HG03442 (cell line): ENCODE data around the gene KRTAP1-4.
"Not testable (repeated sequence)": the region's sequence is repeated elsewhere in the genome, so short reads cannot be mapped to it uniquely, and the experiment has no call there.

Experiments
- ATAC-seq: cut with Tn5 transposase; IDR thresholded peaks from one replicate; pipeline ENCODE4 v1.9.1; 2021; ENCODE audit warnings: mild to moderate bottlenecking, moderate library complexity; ENCODE audit not compliant: unreplicated experiment

KRTAP1-4 gene, protein sequence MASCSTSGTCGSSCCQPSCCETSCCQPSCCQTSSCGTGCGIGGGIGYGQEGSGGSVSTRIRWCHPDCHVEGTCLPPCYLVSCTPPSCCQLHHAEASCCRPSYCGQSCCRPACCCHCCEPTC

DNA sequence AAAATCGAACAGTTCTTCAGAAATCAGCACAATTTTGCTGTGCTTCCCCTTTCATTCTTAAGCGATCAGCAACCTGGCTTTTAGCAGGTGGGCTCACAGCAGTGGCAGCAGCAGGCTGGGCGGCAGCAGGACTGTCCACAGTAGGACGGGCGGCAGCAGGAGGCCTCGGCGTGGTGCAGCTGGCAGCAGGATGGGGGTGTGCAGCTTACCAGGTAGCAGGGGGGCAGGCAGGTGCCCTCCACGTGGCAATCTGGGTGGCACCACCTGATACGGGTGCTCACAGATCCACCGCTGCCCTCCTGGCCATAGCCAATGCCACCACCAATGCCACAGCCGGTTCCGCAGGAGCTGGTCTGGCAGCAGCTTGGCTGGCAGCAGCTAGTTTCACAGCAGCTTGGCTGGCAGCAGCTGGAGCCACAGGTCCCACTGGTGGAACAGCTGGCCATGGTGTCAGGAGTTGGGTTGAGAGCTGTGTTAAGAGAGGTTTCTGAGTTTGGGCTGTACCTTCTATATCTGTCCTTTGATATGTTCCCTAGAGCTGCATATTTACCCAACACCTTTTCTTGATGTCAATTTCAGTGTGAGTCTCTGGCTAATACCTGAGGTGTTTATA lies at the start of gene KRTAP1-4:
TSS of gene KRTAP1-4 (minus strand) at position 563 of the 613 bp plus-strand sequence. CDS start at position 446, 117 bp downstream.
- ATAC-seq, result no peak

DNA sequence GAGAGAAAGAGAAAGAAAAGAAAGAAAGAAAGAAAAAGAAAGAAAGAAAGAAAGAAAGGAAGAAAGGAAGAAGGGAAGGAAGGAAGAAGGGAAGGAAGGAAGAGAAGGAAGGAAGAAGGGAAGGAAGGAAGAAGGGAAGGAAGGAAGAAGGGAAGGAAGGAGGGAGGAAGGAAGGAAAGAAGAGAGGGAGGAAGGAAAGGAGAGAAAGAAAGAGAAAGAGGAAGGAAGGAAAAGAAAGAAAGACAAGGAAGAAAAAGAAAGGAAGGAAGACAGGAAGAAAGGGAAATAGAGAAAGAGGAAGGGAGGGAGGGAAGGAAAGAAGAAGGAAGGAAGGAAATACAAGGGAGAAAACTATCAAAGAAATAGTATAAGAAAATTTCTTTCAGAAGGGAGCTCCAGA lies 46.8 kb upstream of the KRTAP1-4 start:
- ATAC-seq, result no peak

DNA sequence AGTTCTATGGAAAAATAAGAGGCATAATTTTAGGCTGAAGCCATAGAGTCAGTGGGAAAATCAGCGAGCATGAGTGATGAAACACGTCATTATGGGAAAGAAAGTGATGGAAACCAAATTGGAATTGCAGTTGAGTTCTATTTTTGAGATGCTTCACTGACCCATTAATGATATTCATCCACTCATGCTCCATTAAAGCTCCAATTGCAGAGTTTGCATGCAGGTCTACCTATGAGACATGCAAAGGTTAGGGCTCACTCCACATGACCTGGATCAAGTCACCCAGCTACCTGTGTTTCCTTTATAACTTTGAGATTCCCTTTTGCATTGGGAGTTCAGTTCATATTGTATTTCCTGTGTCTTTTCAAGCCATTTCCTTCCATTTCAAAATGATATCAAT lies 43.7 kb upstream of the KRTAP1-4 start:
- no peak for ATAC-seq

DNA sequence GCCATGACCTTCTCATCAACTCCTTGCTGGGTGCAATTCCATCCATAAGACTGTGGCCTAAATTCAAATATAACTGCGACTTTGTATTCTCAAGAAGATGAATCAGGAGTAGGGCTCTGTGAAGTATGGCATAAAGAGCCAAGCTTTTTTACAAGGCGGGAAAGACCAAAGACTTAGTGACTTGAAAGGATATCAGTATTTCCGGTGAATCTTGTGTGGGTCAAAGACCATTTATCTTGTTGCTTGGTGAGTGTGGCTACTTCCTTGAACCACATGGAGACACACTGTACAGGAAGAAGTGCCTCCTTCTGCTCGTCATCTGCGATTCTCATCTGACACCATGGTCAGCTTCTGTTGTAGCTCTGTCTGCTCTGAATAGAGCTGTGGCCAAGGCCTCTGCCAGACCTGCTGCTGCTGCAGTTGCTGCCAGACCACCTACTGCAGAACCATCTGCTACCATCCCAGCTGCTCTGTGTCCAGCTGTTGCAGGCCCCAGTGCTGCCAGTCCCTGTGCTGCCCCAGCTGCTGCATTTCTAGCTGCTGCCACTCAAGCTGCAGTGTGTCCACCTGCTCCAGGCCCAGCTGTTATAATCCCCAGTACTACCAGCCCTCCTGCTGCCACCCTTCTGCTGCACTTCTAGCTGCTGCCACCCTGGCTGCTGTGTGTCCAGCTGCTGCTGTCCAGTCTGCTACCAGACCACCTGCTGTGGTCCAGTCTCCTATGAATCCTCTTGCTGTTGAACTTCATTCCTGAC lies 41.8 kb upstream of the KRTAP1-4 start:
- ATAC-seq, result no peak

DNA sequence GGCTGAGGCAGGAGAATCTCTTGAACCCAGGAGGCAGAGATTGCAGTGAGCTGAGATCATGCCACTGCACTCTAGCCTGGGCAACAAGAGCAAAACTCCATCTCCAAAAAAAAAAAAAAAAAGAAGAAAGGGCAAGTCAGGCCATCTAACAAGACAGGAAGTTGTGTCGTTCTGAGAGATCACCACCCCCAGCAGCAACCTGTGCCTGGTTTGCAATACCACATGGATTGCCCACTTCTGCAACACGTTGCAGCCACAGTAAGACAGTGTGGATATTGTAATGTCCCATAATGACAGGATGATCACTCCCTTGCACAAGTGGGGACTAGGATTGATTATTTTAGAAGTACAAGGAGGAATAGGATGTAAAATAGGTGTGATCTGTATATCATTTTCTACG lies 39.0 kb upstream of the KRTAP1-4 start:
- ATAC-seq, result no peak

DNA sequence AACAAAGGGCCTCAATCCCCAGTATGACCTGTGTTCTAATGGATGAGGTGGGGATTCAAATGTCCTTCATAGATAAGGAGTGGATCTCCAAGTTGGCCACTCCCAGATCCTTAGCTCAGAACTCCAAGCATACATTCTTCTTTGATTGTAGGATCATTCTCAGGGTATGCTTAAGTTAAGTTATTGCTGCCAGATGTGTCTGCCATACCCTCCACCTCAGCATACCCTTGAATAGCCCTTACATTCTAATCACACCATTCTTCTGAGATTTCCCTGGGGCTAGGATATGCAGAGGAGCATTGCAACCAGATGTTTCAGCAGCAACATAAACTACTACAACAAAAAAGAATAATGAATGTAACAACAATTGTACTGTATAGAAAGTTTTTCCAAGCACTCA lies 37.3 kb upstream of the KRTAP1-4 start:
- ATAC-seq, result no peak

DNA sequence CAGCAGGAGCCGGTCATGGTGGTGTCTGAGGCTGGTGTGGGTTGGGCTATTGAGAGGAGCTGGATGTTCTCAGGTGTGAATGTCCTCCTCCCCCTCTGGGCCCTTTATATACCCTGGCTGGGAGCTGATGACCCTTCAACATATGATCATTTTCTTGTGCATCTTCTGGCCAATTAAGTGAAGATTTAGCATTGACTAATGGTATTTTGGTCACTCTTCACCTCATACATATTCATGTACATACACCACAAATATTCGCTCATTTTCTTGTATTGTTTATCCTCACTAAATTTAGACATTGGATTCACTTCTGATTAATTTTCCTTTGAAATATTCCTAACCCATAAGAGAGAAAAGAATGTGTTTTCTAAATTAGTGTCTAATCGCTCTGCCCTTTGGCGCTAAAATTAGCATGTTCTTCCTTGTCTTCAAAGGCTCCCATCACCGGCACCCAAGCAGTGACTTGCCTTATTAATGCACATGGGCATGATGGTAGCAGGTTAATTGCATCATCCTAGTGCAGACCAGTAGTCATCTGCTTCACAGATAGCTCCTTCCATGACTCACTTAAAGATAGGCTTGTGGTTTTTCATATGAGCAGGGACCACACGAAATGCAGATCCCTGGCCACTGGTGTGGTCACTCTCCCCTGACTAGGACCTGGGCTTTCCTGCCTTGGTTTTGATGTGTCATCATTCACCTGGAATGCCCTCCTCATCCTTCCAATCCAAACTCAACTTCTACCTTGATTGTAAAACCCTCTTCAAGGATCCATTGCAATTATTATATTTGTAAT lies 36.0 kb upstream of the KRTAP1-4 start, which contains the start of gene KRTAP2-4:
TSS of gene KRTAP2-4 (minus strand) at position 51 of the 796 bp plus-strand sequence. CDS start at position 17, 34 bp downstream.
- no peak for ATAC-seq

DNA sequence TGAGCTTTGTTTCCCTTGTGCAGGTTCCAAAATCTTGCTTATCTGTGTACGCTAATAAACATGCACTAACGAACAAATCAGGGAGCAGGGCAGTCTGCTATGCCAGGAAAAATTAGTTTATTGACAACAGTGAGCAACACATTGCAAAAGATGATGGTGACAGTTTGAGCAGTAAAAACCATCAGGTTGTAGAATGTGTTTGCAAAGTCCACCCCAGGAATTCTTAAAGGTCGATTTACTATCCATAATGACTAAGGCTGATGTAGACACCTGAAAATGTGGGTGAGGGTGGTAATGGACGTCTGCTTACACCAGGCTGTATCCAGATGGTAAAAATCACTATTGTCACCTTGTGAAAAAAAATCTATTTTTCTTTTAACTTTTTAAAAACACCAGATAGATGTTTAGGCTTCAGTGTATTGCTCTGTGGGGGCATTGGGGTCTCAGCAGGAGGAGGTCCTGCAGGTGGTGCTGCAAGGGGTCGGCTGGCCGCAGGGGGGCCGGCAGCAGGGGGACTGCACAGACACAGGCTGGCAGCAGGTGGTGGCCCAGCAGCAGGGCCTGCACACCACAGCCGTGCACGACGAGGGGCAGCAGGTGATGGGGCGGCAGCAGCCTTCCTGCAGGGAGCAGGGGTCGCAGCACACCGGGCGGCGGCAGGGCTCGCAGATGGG lies 35.2 kb upstream of the KRTAP1-4 start:
- ATAC-seq, result not testable (repeated sequence)

DNA sequence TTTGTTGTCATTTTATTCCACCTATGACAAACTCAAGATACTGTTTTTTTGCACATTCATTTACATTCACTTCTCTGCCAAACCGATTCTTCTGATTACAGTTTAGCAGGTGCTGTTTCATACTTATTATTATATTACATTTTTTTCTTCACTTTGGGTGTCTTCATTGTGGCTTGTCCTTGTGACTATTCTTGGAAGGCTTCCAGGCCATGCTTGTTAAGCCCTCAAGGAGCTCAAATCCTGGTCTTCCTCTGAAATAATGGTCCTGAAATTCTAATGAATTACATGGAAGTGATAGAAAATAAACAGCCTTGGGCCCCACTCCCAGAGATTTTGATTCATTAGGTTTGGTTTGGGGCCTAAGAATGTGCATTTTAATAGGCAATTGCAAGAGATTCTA lies 34.3 kb upstream of the KRTAP1-4 start:
- no peak for ATAC-seq

DNA sequence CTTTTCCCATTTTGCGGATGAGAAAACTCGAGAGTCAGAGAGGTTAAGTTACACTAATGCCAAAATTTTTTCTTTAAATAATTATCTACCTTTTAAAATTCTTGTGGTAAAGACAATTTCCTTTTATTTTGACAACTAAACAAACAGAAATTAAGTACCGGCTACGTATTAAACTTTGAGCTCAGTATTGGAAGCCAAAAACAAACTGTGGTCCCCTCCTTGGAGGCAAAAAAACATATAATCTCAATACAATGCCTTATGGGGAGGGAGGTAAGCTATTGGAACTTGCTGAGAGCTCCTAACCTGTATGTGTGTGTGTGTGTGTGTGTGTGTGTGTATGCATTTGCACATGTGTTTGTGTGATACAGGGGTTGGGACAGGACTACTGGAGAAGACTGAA lies 33.5 kb upstream of the KRTAP1-4 start:
- ATAC-seq, result no peak

DNA sequence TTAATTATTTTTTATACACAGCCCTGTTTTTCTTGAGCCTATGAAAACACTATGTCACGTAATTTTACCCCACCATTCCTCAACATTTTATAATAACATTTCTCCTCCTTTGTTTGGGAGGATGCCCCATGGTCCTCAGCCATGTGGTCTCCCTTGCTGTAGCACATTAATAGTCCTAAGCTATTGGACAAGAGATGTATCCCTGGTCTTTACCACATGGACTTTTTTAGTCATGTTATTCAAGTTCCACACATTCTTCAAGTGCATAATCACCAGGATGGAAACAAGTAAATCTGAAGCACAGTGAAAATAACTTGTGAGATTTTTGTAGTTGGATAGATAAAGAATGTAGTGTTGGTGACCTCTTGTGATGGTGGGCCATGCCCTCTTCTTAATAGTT lies 32.0 kb upstream of the KRTAP1-4 start:
- no peak for ATAC-seq

DNA sequence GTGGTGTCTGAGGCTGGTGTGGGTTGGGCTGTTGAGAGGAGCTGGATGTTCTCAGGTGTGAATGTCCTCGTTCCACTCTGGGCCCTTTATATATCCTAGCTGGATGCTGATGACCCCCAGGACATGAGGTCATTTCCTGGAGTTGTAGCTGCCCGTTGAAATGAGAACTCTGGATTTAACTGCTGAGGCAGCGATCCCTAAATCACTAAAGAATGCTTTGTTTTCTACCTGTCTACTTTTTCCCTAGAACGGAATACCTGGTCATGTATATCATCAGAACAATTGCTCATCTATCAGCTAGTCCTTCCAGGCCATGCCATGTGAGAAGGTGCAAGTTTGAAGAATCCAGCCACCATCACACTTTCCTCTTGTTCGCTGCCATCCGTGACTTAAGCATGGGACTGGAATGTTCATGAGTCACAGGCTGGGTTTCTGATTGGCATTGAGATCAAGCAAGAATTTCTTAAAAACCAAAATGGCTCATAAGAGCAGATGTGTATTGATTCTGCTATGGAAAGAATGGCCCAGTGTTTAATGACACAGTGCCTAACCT lies 30.1 kb upstream of the KRTAP1-4 start, which contains the start of gene KRTAP2-3:
TSS of gene KRTAP2-3 (minus strand) at position 63 of the 553 bp plus-strand sequence. CDS start 64 bp downstream, outside the sequence.
- ATAC-seq, result no peak

DNA sequence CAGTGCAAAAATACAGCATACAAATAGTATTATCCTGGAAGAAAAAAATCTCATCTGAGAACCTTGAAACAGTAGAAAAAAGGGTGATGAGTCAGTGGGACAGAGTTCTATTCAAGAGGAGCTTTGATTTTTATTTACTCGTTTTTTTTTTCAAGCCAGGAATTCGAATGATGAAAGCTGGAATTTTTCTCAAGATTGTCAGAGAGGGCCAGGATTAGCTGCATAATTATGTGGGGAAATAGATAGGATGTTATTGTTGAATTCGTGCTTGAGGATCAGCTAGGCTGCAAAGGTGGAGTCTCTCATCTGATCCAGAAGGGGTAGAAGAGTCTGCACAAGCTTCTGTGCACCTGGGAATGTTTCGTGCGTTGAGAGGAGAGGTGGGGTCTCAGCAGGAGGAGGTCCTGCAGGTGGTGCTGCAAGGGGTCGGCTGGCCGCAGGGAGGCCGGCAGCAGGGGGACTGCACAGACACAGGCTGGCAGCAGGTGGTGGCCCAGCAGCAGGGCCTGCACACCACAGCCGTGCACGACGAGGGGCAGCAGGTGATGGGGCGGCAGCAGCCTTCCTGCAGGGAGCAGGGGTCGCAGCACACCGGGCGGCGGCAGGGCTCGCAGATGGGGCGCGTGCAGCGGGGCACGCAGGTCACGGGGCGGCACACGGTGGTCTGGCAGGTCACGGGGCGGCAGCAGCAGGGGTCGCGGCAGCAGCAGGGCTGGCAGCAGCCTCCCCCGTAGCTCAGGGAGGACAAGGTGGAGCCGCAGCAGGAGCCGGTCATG lies 29.5 kb upstream of the KRTAP1-4 start:
- not testable (repeated sequence) for ATAC-seq

DNA sequence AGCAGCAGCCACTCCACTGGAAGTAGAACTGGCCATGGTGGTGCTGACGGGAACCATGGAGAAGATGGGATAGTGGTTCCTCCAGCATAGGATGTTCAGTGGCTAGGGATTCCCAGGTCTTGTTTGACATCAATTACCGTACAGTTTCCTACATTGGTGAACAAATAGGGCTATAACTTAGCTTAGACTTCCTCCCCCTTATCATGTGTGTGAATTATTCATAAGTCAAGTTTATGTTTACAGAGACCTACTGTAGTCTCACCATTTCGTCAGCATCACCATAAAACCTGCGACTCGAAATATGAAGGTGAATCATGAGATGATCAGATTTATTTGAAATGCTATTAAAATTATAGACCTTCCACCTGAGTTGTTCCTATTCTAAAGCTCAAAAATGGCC lies 28.7 kb upstream of the KRTAP1-4 start:
- no peak for ATAC-seq

DNA sequence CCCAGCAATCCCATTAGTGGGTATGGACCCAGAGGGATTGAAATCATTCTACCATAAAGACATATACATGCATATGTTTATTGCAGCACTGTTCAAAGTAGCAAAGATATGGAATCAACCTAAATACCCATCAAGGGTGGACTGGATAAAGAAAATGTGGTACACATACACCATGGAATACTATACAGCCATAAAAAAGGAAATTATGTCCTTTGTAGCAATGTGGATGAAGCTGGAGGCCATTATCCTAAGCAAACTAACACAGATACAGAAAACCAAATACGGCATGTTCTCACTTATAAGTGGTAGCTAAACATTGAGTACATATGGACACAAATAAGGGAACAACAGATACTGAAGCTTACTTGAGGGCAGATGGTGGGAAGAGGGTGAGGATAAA lies 27.6 kb upstream of the KRTAP1-4 start:
- ATAC-seq, result no peak

DNA sequence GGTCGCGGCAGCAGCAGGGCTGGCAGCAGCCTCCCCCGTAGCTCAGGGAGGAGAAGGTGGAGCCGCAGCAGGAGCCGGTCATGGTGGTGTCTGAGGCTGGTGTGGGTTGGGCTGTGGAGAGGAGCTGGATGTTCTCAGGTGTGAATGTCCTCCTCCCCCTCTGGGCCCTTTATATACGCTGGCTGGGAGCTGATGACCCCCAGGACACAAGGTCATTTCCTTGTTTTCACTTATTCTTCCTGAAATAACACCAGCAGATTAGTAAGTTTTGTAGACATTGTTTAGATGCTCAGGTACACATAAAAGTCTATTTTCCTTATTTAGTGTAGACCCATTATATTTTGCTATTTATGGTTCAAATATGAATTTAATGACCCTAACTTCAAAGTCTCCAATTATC lies 25.1 kb upstream of the KRTAP1-4 start, which contains the start of gene KRTAP2-2:
TSS of gene KRTAP2-2 (minus strand) at position 101 of the 400 bp plus-strand sequence. CDS start at position 82, 19 bp downstream.
- not testable (repeated sequence) for ATAC-seq

DNA sequence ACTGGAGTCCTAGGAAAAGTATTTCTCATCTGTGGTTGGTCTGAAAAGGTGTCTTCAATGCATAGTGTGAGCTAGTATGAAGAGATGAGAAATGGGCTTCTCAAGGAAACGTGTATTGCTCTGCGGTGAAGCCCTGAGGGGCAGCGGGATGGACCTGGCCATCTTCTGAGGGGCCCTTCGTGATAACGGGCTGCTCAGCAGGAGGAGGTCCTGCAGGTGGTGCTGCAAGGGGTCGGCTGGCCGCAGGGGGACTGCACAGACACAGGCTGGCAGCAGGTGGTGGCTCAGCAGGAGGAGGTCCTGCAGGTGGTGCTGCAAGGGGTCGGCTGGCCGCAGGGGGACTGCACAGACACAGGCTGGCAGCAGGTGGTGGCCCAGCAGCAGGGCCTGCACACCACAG lies 24.6 kb upstream of the KRTAP1-4 start:
- ATAC-seq, result not testable (repeated sequence)

DNA sequence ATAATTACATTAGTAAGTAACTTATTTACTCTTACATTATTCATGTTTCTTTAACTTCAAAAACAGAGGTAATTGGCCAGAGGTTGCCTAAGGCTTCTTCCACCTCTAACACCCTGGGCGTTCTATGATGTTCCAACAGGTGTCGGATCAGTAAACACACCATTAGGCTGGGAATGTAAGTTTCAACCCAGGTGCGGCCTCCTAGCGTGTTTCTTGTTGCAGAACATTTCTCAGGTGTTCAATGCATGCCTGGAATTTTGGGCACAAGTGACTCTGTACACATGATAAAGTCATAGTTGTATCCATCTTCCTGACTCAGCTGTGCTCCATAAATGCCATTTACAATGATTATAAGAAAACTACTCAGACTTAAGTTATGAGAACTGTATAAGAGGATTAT lies 24.0 kb upstream of the KRTAP1-4 start:
- ATAC-seq, result no peak

DNA sequence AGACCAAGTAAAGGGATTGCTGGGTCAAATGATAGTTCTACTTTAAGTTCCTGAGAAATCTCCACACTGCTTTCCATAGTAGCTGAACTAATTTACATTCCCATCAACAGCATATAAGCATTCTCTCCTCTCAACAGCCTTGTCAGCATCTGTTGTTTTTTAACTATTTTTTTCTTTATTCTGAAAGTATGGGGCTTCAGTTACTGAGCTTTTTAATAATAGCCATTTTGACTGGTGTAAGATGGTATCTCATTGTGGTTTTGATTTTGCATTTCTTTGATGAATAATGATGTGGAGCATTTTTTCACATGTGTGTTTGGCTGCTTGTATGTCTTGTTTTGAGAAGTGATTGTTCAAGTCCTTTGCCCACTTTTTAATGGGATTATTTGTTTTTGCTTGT lies 22.6 kb upstream of the KRTAP1-4 start:
- ATAC-seq, result no peak
